Measurements from ENCODE around the gene NEK1. TPM values are rescaled to one million over a fixed set of nuclear protein-coding genes. Genes with fewer than 3 reads are reported as not detected.
A peak's percentile ranks its signal among the peaks of the same experiment; 100 is the strongest.

The NEK1 gene
- total and polyA plus RNA-seq, 8 donors: 1.2 to 28.6 (median 5.5) TPM

GRCh38 chr4:169650227-169650936 is 38.0 kb upstream of the NEK1 start:
- 22 to 44% (median 35%) methylated on average over 3 of the region's 3 CpGs for WGBS, 5 donors

GRCh38 chr4:169649545-169650226 is 37.3 kb upstream of the NEK1 start:
- peak overlapping the region; percentile 50 to 79 (median 65) for H3K27ac ChIP-seq
- no peaks in the 10 kb centered on the region for H3K27me3 ChIP-seq
- TF ChIP-seq EP300 (IDR thresholded peaks at IDR 0.05) (no peak), POLR2AphosphoS5 (IDR thresholded peaks at IDR 0.05) (no peak), CTCF (IDR thresholded peaks at IDR 0.05) (no peak), POLR2A (IDR thresholded peaks at IDR 0.05) (no peak)
- 58 to 71% (median 68%) methylated on average over 7 of the region's 7 CpGs for WGBS, 5 donors
- DNase-seq: peak in 1 of 2 donors; percentile 38
- intact Hi-C loops (cut with DNase I; ENCODE audit: low total_unique reads): no loop called here
- peaks cover 0 to 11% (median 5%) of the 10 kb centered on the region in 4 donors for H3K36me3 ChIP-seq
- peaks cover 13 to 40% (median 27%) of the 10 kb centered on the region in 4 donors for H3K4me1 ChIP-seq
- H3K4me3 ChIP-seq: no peak overlapping the region
- no peaks in the 10 kb centered on the region for H3K9me3 ChIP-seq

More at GRCh38 chr4:169650227-169650936, 38.0 kb upstream of the NEK1 start:
- Histone ChIP-seq H3K27ac (peak overlapping the region in 4 of 5 donors; percentile 50 to 76 (median 63)), H3K27me3 (no peaks in the 10 kb centered on the region), H3K4me3 (no peak overlapping the region), H3K36me3 (peaks cover 0 to 4% (median 1%) of the 10 kb centered on the region in 4 donors), H3K4me1 (peaks cover 13 to 40% (median 27%) of the 10 kb centered on the region in 4 donors), H3K9me3 (no peaks in the 10 kb centered on the region)
- DNase-seq: no peak
- intact Hi-C loops (cut with DNase I; ENCODE audit: low total_unique reads): no loop called here
- TF ChIP-seq EP300 (IDR thresholded peaks at IDR 0.05) (no peak), CTCF (IDR thresholded peaks at IDR 0.05) (no peak)

- Histone ChIP-seq H3K27me3 (no peaks in the 10 kb centered on the region), H3K4me1 (peaks cover 4 to 17% (median 12%) of the 10 kb centered on the region in 4 donors), H3K36me3 (peaks cover 0 to 35% (median 27%) of the 10 kb centered on the region in 4 donors), H3K27ac (no peak overlapping the region), H3K9me3 (no peaks in the 10 kb centered on the region), H3K4me3 (no peak overlapping the region)
- TF ChIP-seq CTCF (IDR thresholded peaks at IDR 0.05) (no peak), EP300 (IDR thresholded peaks at IDR 0.05) (no peak)
- no peak for DNase-seq
- WGBS, 5 donors: 41 to 78% (median 68%) methylated on average over 1 of the region's 1 CpG
- intact Hi-C loops (cut with DNase I; ENCODE audit: low total_unique reads): no loop called here
Observed at GRCh38 chr4:169645627-169646026, 33.2 kb upstream of the NEK1 start.

- Histone ChIP-seq H3K36me3 (peaks cover 0 to 35% (median 27%) of the 10 kb centered on the region in 4 donors), H3K27ac (no peak overlapping the region), H3K27me3 (no peaks in the 10 kb centered on the region), H3K9me3 (no peaks in the 10 kb centered on the region), H3K4me1 (peaks cover 3 to 18% (median 6%) of the 10 kb centered on the region in 4 donors), H3K4me3 (no peak overlapping the region)
- 90 to 96% (median 95%) methylated on average over 7 of the region's 7 CpGs for WGBS, 5 donors
- no peak for DNase-seq
- TF ChIP-seq POLR2AphosphoS5 (IDR thresholded peaks at IDR 0.05) (no peak), POLR2A (IDR thresholded peaks at IDR 0.05) (no peak), CTCF (IDR thresholded peaks at IDR 0.05) (no peak), EP300 (IDR thresholded peaks at IDR 0.05) (no peak)
- intact Hi-C loops (cut with DNase I; ENCODE audit: low total_unique reads): no loop called here
Observed at GRCh38 chr4:169644802-169645201, 32.4 kb upstream of the NEK1 start.

All from stomach (tissue), 9 donors.